HEK293T (cell line): ENCODE data around the gene AHI1.

ENCODE experiments used
- CTCF ChIA-PET: fragments of 350-600 bp; formaldehyde crosslinking; extraction: SDS; loops from one replicate; lab custom pipeline; 2021; ENCODE audit warnings: antibody characterized with exemption, inconsistent platforms; lab: Yijun Ruan, JAX
- POLR2A ChIA-PET: fragments of 350-600 bp; formaldehyde crosslinking; extraction: SDS; loops from one replicate; lab custom pipeline; 2020; ENCODE audit warnings: antibody characterized with exemption, inconsistent platforms; lab: Yijun Ruan, JAX
- DNase-seq: peaks from one replicate; pipeline ENCODE4 v3.0.0; 2012; ENCODE audit warnings: mixed read lengths; ENCODE audit errors: extremely low spot score
- ARNT ChIP-seq: fragments of 450-650 bp; IDR thresholded peaks from 2 replicates; pipeline ENCODE4 v1.6.1; 2017; ENCODE audit warnings: mild to moderate bottlenecking
- BHLHE40 ChIP-seq: fragments of 450-650 bp; IDR thresholded peaks from 2 replicates; pipeline ENCODE4 v1.6.1; 2016; ENCODE audit warnings: mild to moderate bottlenecking, moderate library complexity, borderline replicate concordance
- CTBP1 ChIP-seq: fragments of 450-650 bp; IDR thresholded peaks from 2 replicates; pipeline ENCODE4 v1.6.1; 2016; ENCODE audit warnings: borderline replicate concordance
- ELF4 ChIP-seq: fragments of 450-650 bp; IDR thresholded peaks from 2 replicates; pipeline ENCODE4 v1.6.1; 2017; ENCODE audit warnings: antibody characterized with exemption
- FOXA1 ChIP-seq: fragments of 450-650 bp; IDR thresholded peaks from 2 replicates; pipeline ENCODE4 v1.6.1; 2016; ENCODE audit warnings: mild to moderate bottlenecking
- FOXK2 ChIP-seq: fragments of 450-650 bp; IDR thresholded peaks from 2 replicates; pipeline ENCODE4 v1.6.1; 2016; ENCODE audit warnings: mild to moderate bottlenecking
- FOXM1 ChIP-seq: fragments of 450-650 bp; IDR thresholded peaks from 2 replicates; pipeline ENCODE4 v1.6.1; 2017; ENCODE audit warnings: mild to moderate bottlenecking, borderline replicate concordance
- HDGF ChIP-seq: fragments of 450-650 bp; IDR thresholded peaks from 2 replicates; pipeline ENCODE4 v1.6.1; 2017; ENCODE audit warnings: antibody characterized with exemption, borderline replicate concordance
- L3MBTL2 ChIP-seq: fragments of 450-650 bp; conservative IDR thresholded peaks from 2 replicates; pipeline ENCODE4 v1.6.1; 2016; ENCODE audit warnings: mild to moderate bottlenecking
- LEF1 ChIP-seq: fragments of 450-650 bp; IDR thresholded peaks from 2 replicates; pipeline ENCODE4 v1.6.1; 2017; ENCODE audit warnings: mild to moderate bottlenecking, borderline replicate concordance
- NFRKB ChIP-seq: fragments of 450-650 bp; IDR thresholded peaks from 2 replicates; pipeline ENCODE4 v1.6.1; 2016; ENCODE audit warnings: mild to moderate bottlenecking, moderate library complexity
- SP1 ChIP-seq: fragments of 450-650 bp; IDR thresholded peaks from 2 replicates; pipeline ENCODE4 v1.6.1; 2017
- SUZ12 ChIP-seq: fragments of 450-650 bp; IDR thresholded peaks from 2 replicates; pipeline ENCODE4 v1.6.1; 2016; ENCODE audit warnings: mild to moderate bottlenecking
- TARDBP ChIP-seq: fragments of 450-650 bp; IDR thresholded peaks from 2 replicates; pipeline ENCODE4 v1.6.1; 2016
- ZNF384 ChIP-seq: fragments of 450-650 bp; IDR thresholded peaks from 2 replicates; pipeline ENCODE4 v1.6.1; 2016
- TF ChIP-seq, protein P1 (sequence below): fragments of 450-650 bp; IDR thresholded peaks from 2 replicates; pipeline ENCODE4 v1.6.1; 2016

Gene AHI1

DNA sequence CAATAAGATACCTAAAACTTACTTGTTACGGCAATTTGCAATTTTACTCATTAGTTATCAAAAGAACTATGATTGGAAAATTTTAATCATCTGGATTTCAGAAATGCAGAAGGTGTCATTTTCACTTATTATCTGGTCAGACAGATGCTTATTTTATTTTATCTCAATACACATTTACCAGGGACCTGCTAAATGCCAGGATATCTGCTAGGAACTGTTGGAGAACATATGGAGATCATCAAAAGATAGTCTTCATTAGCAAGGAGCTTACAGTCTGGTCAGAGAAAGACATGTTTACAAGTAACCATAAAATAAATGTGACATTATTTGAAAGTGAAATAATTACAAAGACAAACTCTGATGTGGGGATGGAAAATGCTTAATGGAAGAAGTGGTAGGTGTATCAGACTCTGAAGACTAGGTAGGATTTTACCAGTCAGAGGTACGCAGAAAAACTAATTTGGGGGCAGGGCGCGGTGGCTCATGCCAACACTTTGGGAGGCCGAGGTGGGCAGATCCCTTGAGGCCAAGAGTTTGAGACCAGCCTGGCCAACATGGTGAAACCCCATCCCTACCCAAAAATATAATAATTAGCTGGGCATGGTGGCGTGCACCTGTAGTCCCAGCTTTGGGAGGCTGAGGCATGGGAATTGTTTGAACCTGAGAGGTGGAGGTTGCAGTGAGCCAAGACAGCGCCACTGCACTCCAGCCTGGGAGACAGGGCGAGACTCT lies 178.6 kb downstream of the AHI1 start:
- DNase-seq, result no peak
- ChIA-PET POLR2A (no interaction called here), CTCF (no interaction called here)
- TF ChIP-seq FOXA1 (no peak), TARDBP (no peak), FOXK2 (no peak), CTBP1 (no peak), FOXM1 (no peak), HDGF (no peak), ELF4 (no peak), LEF1 (no peak), SP1 (no peak), BHLHE40 (no peak), ZNF384 (no peak), SUZ12 (no peak), L3MBTL2 (no peak), NFRKB (no peak), ARNT (no peak)
- TF ChIP-seq, protein P1, sequence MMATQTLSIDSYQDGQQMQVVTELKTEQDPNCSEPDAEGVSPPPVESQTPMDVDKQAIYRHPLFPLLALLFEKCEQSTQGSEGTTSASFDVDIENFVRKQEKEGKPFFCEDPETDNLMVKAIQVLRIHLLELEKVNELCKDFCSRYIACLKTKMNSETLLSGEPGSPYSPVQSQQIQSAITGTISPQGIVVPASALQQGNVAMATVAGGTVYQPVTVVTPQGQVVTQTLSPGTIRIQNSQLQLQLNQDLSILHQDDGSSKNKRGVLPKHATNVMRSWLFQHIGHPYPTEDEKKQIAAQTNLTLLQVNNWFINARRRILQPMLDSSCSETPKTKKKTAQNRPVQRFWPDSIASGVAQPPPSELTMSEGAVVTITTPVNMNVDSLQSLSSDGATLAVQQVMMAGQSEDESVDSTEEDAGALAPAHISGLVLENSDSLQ, result no peak

DNA sequence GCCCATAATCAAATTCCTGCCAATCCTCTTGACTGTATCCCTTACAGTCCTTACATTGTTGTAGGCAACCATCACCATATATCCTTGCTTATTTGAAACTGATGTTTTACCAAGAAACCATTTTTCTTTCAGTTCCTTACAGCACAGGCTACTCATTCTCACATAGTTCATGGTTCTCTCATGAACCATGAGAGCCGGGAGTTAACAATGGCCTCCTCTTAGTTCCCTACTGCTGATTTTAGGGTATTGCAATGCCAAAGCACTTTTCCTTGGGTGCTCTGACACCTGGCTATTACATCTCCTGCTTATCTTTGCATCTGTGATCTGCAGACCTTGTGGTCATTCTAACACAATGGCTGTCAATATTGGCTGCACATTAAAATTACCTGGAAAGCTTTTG lies 183.0 kb downstream of the AHI1 start:
- ChIA-PET CTCF (interaction anchor here (0.7 kb wide), 1 partner anchor 31 kb away, joined by 3 read pairs; no protein-coding TSS in a partner anchor), POLR2A (no interaction called here)
- no peak for DNase-seq
- TF ChIP-seq FOXA1 (no peak), L3MBTL2 (no peak), BHLHE40 (no peak), LEF1 (no peak), NFRKB (no peak), FOXM1 (no peak), ARNT (no peak), ZNF384 (no peak), SUZ12 (no peak), FOXK2 (no peak), TARDBP (no peak), ELF4 (no peak), SP1 (no peak)
- TF ChIP-seq, protein P1, result no peak

DNA sequence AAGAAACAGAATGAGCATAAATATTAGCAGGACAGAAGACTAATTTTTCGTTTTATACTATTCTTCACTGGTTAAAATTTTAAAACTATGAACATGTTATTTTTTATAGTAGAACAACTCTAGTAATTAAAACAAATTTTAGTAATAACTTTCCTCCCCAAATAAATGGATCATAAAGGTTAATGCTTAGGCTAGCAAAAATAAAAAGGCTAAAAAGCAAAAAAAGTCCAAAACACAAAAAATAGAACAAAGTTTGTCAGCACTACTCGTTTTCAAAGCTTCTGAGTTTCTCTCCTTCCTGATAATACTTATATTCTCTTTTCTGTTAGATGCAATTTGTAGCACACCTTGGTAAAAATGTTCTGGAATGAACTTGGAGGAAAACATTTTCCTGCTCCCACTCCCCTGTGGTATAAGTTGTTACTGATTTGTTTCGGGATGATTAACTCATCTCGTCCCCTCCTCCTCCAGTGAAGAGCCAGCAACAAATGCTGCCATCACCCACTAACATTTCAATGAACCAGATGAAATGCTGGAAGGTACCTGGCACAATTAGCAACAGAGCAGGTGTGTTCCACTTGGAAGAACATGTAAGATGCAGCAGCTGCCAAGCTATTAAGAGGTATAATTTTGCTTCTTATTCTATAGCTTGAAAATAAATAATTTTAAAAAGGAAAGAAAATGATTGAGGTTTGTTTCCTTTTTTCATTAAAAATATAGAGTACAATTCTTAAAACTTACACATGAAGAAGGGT lies 185.9 kb downstream of the AHI1 start:
- POLR2A ChIA-PET, result no interaction called here
- DNase-seq, result no peak
- no peak for TF ChIP-seq HDGF
- CTCF ChIA-PET, result no interaction called here

DNA sequence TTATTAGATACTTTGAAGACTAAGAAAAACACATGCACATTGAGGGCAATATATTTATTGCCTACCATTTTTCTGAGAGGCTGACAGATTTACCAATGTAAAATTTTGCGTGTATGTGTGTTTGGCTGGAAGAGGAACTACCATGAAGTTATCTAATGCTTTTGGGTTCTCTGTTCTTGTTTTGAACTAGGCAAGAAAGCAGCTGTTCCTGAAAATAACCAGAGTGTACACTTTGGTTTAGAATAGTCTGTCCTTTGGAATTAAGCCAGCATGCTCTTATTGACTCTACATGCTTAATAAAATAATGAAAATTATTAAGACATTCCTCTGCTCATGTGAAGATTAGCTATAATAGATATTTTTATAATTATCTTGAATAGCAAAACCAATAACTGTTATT lies 187.2 kb downstream of the AHI1 start:
- ChIA-PET POLR2A (no interaction called here), CTCF (no interaction called here)

DNA sequence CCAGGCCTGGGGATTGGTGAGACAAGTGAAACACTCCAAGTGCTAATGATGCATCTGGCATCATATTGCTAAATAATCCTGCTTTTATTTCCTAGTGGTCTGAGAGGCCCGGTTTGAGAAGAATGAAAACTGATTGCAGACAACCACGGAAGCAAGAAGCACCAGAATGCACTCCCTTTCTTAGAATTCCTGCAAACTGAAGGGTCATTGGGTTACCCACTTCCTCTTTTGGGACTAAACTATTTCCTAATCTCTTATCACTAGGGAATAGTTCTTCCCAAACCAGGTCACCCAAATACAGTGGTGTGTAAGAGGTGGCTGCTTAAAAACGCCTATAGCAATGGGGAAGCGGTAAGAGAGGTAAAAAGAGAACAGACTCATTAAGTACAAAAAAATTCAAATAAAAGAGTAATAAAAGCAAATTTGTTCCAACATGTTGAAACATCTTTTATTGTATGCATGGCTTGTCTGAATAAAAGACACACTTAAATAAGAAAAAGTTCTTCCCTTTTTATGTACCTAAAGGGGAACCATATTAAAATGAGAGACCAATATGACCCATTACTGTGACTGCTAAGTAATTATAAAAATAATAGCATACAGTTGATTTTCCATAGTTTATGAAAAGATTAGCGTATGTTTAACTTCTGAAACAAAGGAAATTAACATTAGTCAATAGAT lies 190.7 kb downstream of the AHI1 start:
- CTCF ChIA-PET, result no interaction called here
- POLR2A ChIA-PET, result no interaction called here
- TF ChIP-seq LEF1 (no peak), FOXA1 (no peak), FOXM1 (no peak), BHLHE40 (no peak), TARDBP (no peak), SUZ12 (no peak)
- TF ChIP-seq, protein P1, result no peak
- DNase-seq, result no peak

More for the DNA sequence above, 187.2 kb downstream of the AHI1 start:
- no peak for TF ChIP-seq FOXM1
- DNase-seq, result no peak

DNA sequence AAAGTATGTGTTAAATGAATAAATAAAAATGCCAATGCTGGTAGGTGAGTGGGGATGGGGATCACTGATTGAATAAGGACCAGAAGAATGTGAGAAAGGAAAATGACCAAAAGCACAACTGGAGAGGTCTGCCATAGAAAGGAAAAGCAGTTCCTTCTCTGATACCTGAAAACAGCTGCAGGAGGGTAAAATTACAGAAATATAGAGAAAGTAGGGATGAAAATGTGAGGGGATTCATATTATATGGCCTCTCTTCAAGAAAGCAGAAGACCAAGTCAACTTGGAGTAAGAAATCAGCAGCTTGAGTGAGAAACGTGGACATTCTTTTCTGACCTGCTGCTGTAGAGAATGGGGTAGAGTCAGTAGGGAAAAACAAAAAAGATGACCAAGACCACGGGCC lies 191.4 kb downstream of the AHI1 start:
- no peak for TF ChIP-seq TARDBP
- TF ChIP-seq FOXM1, result no peak
- no peak for TF ChIP-seq HDGF
- TF ChIP-seq SP1, result no peak
- TF ChIP-seq ELF4, result no peak
- TF ChIP-seq CTBP1, result no peak
- TF ChIP-seq FOXA1, result no peak
- CTCF ChIA-PET, result no interaction called here
- POLR2A ChIA-PET, result no interaction called here
- DNase-seq, result no peak
